Mesothelial cell of epicardium (in vitro differentiated cells): ENCODE data around the gene CCDC148. TPM values are rescaled to one million over a fixed set of nuclear protein-coding genes. Genes with fewer than 3 reads are reported as not detected.

Experiments used
- DNase-seq, 2 experiments: peaks; one replicate each; pipeline ENCODE4 v3.0.0; 2021; ENCODE audit warnings: low spot score in 2 of 2; ENCODE audit not compliant: unreplicated experiment in 2 of 2
- H3K27ac Mint-ChIP-seq: 2 replicates; pipeline ENCODE4 v1.8.0; 2021; ENCODE audit warnings: mixed read lengths
- H3K27me3 Mint-ChIP-seq: 2 replicates; pipeline ENCODE4 v1.8.0; 2021; ENCODE audit warnings: low read depth, mixed read lengths
- H3K36me3 Mint-ChIP-seq: 2 replicates; pipeline ENCODE4 v1.8.0; 2021; ENCODE audit warnings: mixed read lengths
- H3K4me1 Mint-ChIP-seq: 2 replicates; pipeline ENCODE4 v1.8.0; 2021; ENCODE audit warnings: mixed read lengths
- H3K4me3 Mint-ChIP-seq: 2 replicates; pipeline ENCODE4 v1.8.0; 2021; ENCODE audit warnings: mild to moderate bottlenecking, moderate library complexity, mixed read lengths
- H3K9me3 Mint-ChIP-seq: 2 replicates; pipeline ENCODE4 v1.8.0; 2021; ENCODE audit warnings: mixed read lengths
- CTCF ChIP-seq: fragments of 200-600 bp; sonication (generic); IDR thresholded peaks from one replicate; pipeline ENCODE4 v1.5.0; 2021; ENCODE audit warnings: antibody characterized with exemption; ENCODE audit not compliant: unreplicated experiment
- total RNA-seq: library from RNA; stranded (reverse); gene quantifications from 3 replicates; pipeline ENCODE4 v1.2.1, GENCODE V29; 2021

CCDC148 gene
- total RNA-seq, 1 donor from 2014 or later, result 3.1 TPM

- H3K9me3 Mint-ChIP-seq, result no peaks in the 10 kb centered on the region
- no peak for DNase-seq
- H3K4me1 Mint-ChIP-seq, result peaks cover 15% of the 10 kb centered on the region
- H3K27ac Mint-ChIP-seq, result no peak overlapping the region
- H3K36me3 Mint-ChIP-seq, result no peaks in the 10 kb centered on the region
- H3K27me3 Mint-ChIP-seq, result no peaks in the 10 kb centered on the region
- TF ChIP-seq CTCF, result no peak
- no peak overlapping the region for H3K4me3 Mint-ChIP-seq
These were observed 65.2 kb downstream of the CCDC148 start for GRCh38 chr2:158391361-158391760.

DNA sequence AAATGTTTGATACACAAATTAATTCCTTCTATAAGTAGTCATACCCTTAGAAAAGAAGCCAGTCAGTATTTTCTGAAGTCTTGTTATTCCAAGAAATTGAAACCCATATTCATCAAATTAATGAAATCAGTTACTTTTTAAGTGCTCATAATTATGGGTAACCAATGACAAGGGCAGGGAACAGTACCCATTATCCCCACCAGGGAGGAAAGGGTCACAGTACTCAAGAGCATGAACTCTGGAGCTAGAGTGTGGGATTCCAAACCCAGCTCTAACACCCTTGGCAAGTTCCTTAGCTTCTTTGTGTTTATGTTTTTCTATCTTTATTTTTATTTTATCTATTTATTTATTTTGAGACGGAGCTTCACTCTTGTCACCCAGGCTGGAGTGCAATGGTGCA lies 68.4 kb downstream of the CCDC148 start:
- H3K9me3 Mint-ChIP-seq, result no peaks in the 10 kb centered on the region
- H3K36me3 Mint-ChIP-seq, result no peaks in the 10 kb centered on the region
- H3K27me3 Mint-ChIP-seq, result no peaks in the 10 kb centered on the region
- no peak overlapping the region for H3K4me3 Mint-ChIP-seq
- no peak overlapping the region for H3K27ac Mint-ChIP-seq
- no peak for DNase-seq
- TF ChIP-seq CTCF, result peak; percentile 39
- no peaks in the 10 kb centered on the region for H3K4me1 Mint-ChIP-seq

- Mint-ChIP-seq H3K36me3 (no peaks in the 10 kb centered on the region), H3K27me3 (no peaks in the 10 kb centered on the region), H3K4me1 (no peaks in the 10 kb centered on the region), H3K4me3 (no peak overlapping the region), H3K9me3 (peaks cover 12% of the 10 kb centered on the region), H3K27ac (no peak overlapping the region)
- TF ChIP-seq CTCF, result no peak
- DNase-seq, result no peak
These were observed 70.9 kb downstream of the CCDC148 start for GRCh38 chr2:158385646-158386045.

- Mint-ChIP-seq H3K4me3 (no peak overlapping the region), H3K36me3 (no peaks in the 10 kb centered on the region), H3K27me3 (no peaks in the 10 kb centered on the region), H3K4me1 (peaks cover under 1% of the 10 kb centered on the region), H3K27ac (no peak overlapping the region), H3K9me3 (peaks cover 19% of the 10 kb centered on the region)
- DNase-seq, result no peak
- TF ChIP-seq CTCF, result no peak
These were observed 74.6 kb downstream of the CCDC148 start for GRCh38 chr2:158381978-158382377.

- no peak overlapping the region for H3K4me3 Mint-ChIP-seq
These were observed 75.3 kb downstream of the CCDC148 start for GRCh38 chr2:158381205-158381604.

More at GRCh38 chr2:158381205-158381604, 75.3 kb downstream of the CCDC148 start:
- H3K4me1 Mint-ChIP-seq, result peaks cover 6% of the 10 kb centered on the region
- TF ChIP-seq CTCF, result peak; percentile 40
- no peaks in the 10 kb centered on the region for H3K27me3 Mint-ChIP-seq
- peaks cover 19% of the 10 kb centered on the region for H3K9me3 Mint-ChIP-seq
- H3K27ac Mint-ChIP-seq, result no peak overlapping the region
- no peaks in the 10 kb centered on the region for H3K36me3 Mint-ChIP-seq
- no peak for DNase-seq
